HepG2 (cell line): Measurements from ENCODE around the gene EYA4.

Source experiments
- CTCF ChIP-seq: sonication (generic); formaldehyde crosslinking; IDR thresholded peaks from 2 replicates; pipeline ENCODE4 v1.5.0; 2020; ENCODE audit warnings: mild to moderate bottlenecking, missing genetic modification reagents, moderate library complexity
- JUND ChIP-seq: sonication (generic); formaldehyde crosslinking; IDR thresholded peaks from 2 replicates; pipeline ENCODE4 v1.8.0; 2022; ENCODE audit warnings: mild to moderate bottlenecking, missing genetic modification reagents
- POLR2AphosphoS5 ChIP-seq: IDR thresholded peaks from 2 replicates; pipeline ENCODE4 v1.6.1; 2012; ENCODE audit warnings: low read depth, low read length
- RFX5 ChIP-seq: IDR thresholded peaks from 2 replicates; pipeline ENCODE4 v1.6.1; 2011; ENCODE audit warnings: low read depth, low read length, improper control_type of control experiment
- SALL2 ChIP-seq: sonication (generic); formaldehyde crosslinking; IDR thresholded peaks from 2 replicates; pipeline ENCODE4 v1.8.1; 2023; ENCODE audit warnings: mild to moderate bottlenecking, missing genetic modification reagents, inconsistent platforms
- SMC3 ChIP-seq: IDR thresholded peaks from 2 replicates; pipeline ENCODE4 v1.6.1; 2011; ENCODE audit warnings: low read length, improper control_type of control experiment
- ZNF205 ChIP-seq: IDR thresholded peaks from 2 replicates; pipeline ENCODE4 v1.6.1; 2018; ENCODE audit warnings: missing biosample characterization, missing genetic modification reagents
- ZNF207 ChIP-seq: fragments of 450-650 bp; IDR thresholded peaks from 2 replicates; pipeline ENCODE4 v1.6.1; 2016; ENCODE audit warnings: antibody characterized with exemption, borderline replicate concordance
- TF ChIP-seq, protein P1 (sequence below): sonication (generic); formaldehyde crosslinking; conservative IDR thresholded peaks from 2 replicates; pipeline ENCODE4 v1.5.0; 2020; ENCODE audit warnings: missing genetic modification reagents
- TF ChIP-seq, protein P2 (sequence below): sonication (generic); formaldehyde crosslinking; IDR thresholded peaks from 2 replicates; pipeline ENCODE4 v1.4.0; 2020; ENCODE audit warnings: missing genetic modification reagents
- TF ChIP-seq, protein P3 (sequence below): sonication (generic); formaldehyde crosslinking; conservative IDR thresholded peaks from 2 replicates; pipeline ENCODE4 v1.8.1; 2023; ENCODE audit warnings: missing genetic modification reagents
- TF ChIP-seq, protein P4 (sequence below): sonication (generic); formaldehyde crosslinking; IDR thresholded peaks from 2 replicates; pipeline ENCODE4 v1.4.0; 2020; ENCODE audit warnings: mild to moderate bottlenecking, missing genetic modification reagents

GRCh38 chr6:133380047-133380446 is 138.9 kb downstream of the EYA4 start:
- TF ChIP-seq, protein P1, sequence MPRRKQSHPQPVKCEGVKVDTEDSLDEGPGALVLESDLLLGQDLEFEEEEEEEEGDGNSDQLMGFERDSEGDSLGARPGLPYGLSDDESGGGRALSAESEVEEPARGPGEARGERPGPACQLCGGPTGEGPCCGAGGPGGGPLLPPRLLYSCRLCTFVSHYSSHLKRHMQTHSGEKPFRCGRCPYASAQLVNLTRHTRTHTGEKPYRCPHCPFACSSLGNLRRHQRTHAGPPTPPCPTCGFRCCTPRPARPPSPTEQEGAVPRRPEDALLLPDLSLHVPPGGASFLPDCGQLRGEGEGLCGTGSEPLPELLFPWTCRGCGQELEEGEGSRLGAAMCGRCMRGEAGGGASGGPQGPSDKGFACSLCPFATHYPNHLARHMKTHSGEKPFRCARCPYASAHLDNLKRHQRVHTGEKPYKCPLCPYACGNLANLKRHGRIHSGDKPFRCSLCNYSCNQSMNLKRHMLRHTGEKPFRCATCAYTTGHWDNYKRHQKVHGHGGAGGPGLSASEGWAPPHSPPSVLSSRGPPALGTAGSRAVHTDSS (CRISPR knock-in tag) = no peak
- TF ChIP-seq SMC3 (no peak), POLR2AphosphoS5 (no peak), JUND (CRISPR knock-in tag) (no peak), CTCF (CRISPR knock-in tag) (no peak), RFX5 (no peak), ZNF205 (CRISPR knock-in tag) (no peak), SALL2 (CRISPR knock-in tag) (no peak), ZNF207 (no peak)
- TF ChIP-seq, protein P2, sequence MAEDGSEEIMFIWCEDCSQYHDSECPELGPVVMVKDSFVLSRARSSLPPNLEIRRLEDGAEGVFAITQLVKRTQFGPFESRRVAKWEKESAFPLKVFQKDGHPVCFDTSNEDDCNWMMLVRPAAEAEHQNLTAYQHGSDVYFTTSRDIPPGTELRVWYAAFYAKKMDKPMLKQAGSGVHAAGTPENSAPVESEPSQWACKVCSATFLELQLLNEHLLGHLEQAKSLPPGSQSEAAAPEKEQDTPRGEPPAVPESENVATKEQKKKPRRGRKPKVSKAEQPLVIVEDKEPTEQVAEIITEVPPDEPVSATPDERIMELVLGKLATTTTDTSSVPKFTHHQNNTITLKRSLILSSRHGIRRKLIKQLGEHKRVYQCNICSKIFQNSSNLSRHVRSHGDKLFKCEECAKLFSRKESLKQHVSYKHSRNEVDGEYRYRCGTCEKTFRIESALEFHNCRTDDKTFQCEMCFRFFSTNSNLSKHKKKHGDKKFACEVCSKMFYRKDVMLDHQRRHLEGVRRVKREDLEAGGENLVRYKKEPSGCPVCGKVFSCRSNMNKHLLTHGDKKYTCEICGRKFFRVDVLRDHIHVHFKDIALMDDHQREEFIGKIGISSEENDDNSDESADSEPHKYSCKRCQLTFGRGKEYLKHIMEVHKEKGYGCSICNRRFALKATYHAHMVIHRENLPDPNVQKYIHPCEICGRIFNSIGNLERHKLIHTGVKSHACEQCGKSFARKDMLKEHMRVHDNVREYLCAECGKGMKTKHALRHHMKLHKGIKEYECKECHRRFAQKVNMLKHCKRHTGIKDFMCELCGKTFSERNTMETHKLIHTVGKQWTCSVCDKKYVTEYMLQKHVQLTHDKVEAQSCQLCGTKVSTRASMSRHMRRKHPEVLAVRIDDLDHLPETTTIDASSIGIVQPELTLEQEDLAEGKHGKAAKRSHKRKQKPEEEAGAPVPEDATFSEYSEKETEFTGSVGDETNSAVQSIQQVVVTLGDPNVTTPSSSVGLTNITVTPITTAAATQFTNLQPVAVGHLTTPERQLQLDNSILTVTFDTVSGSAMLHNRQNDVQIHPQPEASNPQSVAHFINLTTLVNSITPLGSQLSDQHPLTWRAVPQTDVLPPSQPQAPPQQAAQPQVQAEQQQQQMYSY (CRISPR knock-in tag) = no peak
- TF ChIP-seq, protein P3, sequence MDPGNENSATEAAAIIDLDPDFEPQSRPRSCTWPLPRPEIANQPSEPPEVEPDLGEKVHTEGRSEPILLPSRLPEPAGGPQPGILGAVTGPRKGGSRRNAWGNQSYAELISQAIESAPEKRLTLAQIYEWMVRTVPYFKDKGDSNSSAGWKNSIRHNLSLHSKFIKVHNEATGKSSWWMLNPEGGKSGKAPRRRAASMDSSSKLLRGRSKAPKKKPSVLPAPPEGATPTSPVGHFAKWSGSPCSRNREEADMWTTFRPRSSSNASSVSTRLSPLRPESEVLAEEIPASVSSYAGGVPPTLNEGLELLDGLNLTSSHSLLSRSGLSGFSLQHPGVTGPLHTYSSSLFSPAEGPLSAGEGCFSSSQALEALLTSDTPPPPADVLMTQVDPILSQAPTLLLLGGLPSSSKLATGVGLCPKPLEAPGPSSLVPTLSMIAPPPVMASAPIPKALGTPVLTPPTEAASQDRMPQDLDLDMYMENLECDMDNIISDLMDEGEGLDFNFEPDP = no peak
- TF ChIP-seq, protein P4, sequence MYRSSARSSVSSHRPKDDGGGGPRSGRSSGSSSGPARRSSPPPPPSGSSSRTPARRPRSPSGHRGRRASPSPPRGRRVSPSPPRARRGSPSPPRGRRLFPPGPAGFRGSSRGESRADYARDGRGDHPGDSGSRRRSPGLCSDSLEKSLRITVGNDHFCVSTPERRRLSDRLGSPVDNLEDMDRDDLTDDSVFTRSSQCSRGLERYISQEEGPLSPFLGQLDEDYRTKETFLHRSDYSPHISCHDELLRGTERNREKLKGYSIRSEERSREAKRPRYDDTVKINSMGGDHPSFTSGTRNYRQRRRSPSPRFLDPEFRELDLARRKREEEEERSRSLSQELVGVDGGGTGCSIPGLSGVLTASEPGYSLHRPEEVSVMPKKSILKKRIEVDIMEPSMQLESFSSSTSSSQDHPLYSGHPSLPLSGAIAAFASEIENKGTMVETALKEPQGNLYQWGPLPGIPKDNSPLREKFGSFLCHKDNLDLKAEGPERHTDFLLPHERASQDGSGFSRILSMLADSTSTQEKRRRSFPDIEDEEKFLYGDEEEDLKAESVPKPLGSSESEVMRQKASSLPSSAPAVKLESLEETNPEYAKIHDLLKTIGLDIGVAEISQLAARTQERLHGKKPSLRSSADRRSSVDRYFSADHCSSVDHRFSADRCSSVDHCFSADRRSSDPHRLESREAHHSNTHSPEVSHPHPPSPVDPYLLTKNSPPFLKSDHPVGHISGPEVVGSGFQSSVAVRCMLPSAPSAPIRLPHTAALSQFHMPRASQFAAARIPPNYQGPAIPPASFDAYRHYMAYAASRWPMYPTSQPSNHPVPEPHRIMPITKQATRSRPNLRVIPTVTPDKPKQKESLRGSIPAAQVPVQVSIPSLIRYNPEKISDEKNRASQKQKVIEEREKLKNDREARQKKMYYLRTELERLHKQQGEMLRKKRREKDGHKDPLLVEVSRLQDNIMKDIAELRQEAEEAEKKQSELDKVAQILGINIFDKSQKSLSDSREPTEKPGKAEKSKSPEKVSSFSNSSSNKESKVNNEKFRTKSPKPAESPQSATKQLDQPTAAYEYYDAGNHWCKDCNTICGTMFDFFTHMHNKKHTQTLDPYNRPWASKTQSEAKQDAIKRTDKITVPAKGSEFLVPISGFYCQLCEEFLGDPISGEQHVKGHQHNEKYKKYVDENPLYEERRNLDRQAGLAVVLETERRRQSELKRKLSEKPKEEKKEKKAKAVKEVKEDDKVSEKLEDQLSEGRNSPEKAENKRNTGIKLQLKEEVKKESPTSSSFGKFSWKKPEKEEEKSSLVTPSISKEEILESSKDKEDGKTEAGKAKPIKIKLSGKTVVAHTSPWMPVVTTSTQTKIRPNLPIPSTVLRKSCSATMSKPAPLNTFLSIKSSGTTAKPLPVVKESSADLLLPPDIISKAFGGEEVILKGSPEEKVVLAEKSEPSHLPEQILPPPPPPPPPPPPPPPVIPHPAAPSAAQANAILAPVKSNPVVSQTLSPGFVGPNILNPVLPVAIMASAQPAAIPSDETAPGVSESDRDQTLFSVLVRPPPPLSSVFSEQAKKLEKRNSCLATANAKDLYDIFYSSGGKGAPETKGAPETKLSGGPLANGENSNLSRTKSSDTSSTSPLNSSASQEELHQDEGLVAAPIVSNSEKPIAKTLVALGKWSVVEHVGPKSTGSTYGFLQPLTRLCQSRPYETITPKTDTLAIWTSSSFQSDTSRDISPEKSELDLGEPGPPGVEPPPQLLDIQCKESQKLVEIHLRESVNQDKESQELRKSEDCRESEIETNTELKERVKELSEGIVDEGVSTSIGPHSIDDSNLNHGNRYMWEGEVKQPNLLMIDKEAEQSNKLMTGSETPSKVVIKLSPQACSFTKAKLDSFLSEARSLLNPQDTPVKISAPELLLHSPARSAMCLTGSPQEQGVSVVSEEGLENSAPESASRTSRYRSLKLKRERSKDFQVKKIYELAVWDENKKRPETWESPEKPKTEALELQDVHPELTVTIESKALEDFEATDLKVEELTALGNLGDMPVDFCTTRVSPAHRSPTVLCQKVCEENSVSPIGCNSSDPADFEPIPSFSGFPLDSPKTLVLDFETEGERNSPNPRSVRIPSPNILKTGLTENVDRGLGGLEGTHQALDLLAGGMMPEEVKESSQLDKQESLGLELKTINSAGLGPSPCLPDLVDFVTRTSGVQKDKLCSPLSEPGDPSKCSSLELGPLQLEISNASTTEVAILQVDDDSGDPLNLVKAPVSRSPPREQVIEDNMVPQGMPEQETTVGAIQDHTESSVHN (CRISPR knock-in tag) = no peak
